ENCODE data around the gene EBF3.

Gene EBF3

GRCh38 chr10:129887381-129887905 lies 76.6 kb downstream of the EBF3 start:
- no peak overlapping the region for H2BK120ac ChIP-seq (ENCODE audit: low read depth, low read length)
- no peak overlapping the region for H3K4me3 ChIP-seq (ENCODE audit: low read length in 2 of 2)
- H3K4ac ChIP-seq (ENCODE audit: low read length) = no peak overlapping the region
- H2BK5ac ChIP-seq (ENCODE audit: low read length) = no peak overlapping the region
- no peak overlapping the region for H2BK15ac ChIP-seq (ENCODE audit: low read length)
- no peak overlapping the region for H3K27ac ChIP-seq (replicated peaks; ENCODE audit: low read length)
- no peak overlapping the region for H3K18ac ChIP-seq (ENCODE audit: low read length)
- peaks cover 2 to 17% of the 10 kb centered on the region in 2 donors for H3K4me1 ChIP-seq (ENCODE audit: control insufficient read depth in 2 of 2, insufficient read depth in 1 of 2, low read depth in 1 of 2, low read length in 2 of 2)
- H3K79me1 ChIP-seq (ENCODE audit: low read depth, low read length) = no peaks in the 10 kb centered on the region
- no peak for DNase-seq (ENCODE audit: low spot score)
- H3K9ac ChIP-seq (ENCODE audit: low read depth, low read length, poor library complexity) = no peak overlapping the region
- H3K36me3 ChIP-seq (replicated peaks in 1 of 2; ENCODE audit: control insufficient read depth in 2 of 2, insufficient read depth in 2 of 2, low read length in 2 of 2) = no peaks in the 10 kb centered on the region
- H3K4me2 ChIP-seq (ENCODE audit: insufficient read depth, low read length, poor library complexity, severe bottlenecking) = no peak overlapping the region
- H4K91ac ChIP-seq (ENCODE audit: low read depth, low read length, poor library complexity) = no peak overlapping the region
- H2AFZ ChIP-seq (ENCODE audit: low read length) = no peak overlapping the region
- WGBS, 2 donors (ENCODE audit: extremely low coverage in 2 of 2, insufficient read length in 2 of 2, insufficient replicate concordance in 1 of 2) = no CpG with 5 or more reads among the region's 13 CpGs
- H3K9me3 ChIP-seq (replicated peaks in 1 of 2; ENCODE audit: control insufficient read depth in 2 of 2, insufficient read depth in 1 of 2, low read depth in 1 of 2, low read length in 2 of 2) = no peaks in the 10 kb centered on the region
- H4K8ac ChIP-seq (ENCODE audit: low read depth, low read length) = no peak overlapping the region
- no peaks in the 10 kb centered on the region for H3K27me3 ChIP-seq (ENCODE audit: control insufficient read depth in 3 of 3, insufficient read depth in 3 of 3, low read depth in 1 of 3, low read length in 3 of 3)
- no peak overlapping the region for H2BK12ac ChIP-seq (ENCODE audit: low read length)
- no peak overlapping the region for H3K23ac ChIP-seq (ENCODE audit: low read depth, low read length, poor library complexity)
- H3K14ac ChIP-seq (ENCODE audit: low read length) = no peak overlapping the region
- H2AK5ac ChIP-seq (ENCODE audit: low read depth, low read length) = no peak overlapping the region

- DNase-seq (ENCODE audit: low spot score) = no peak
- H3K36me3 ChIP-seq (replicated peaks in 1 of 2; ENCODE audit: control insufficient read depth in 2 of 2, insufficient read depth in 2 of 2, low read length in 2 of 2) = no peaks in the 10 kb centered on the region
- no peak overlapping the region for H2BK5ac ChIP-seq (ENCODE audit: low read length)
- no peak overlapping the region for H2BK15ac ChIP-seq (ENCODE audit: low read length)
- no peak overlapping the region for H3K18ac ChIP-seq (ENCODE audit: low read length)
- H3K27ac ChIP-seq (replicated peaks; ENCODE audit: low read length) = no peak overlapping the region
- H3K79me1 ChIP-seq (ENCODE audit: low read depth, low read length) = no peaks in the 10 kb centered on the region
- H3K9me3 ChIP-seq (replicated peaks in 1 of 2; ENCODE audit: control insufficient read depth in 2 of 2, insufficient read depth in 1 of 2, low read depth in 1 of 2, low read length in 2 of 2) = no peaks in the 10 kb centered on the region
- no peak overlapping the region for H2AK5ac ChIP-seq (ENCODE audit: low read depth, low read length)
- H3K23ac ChIP-seq (ENCODE audit: low read depth, low read length, poor library complexity) = no peak overlapping the region
- no peak overlapping the region for H4K8ac ChIP-seq (ENCODE audit: low read depth, low read length)
- H3K4me1 ChIP-seq (ENCODE audit: control insufficient read depth in 2 of 2, insufficient read depth in 1 of 2, low read depth in 1 of 2, low read length in 2 of 2) = peaks cover 2 to 17% of the 10 kb centered on the region in 2 donors
- no peak overlapping the region for H4K91ac ChIP-seq (ENCODE audit: low read depth, low read length, poor library complexity)
- H3K9ac ChIP-seq (ENCODE audit: low read depth, low read length, poor library complexity) = no peak overlapping the region
- H3K4me2 ChIP-seq (ENCODE audit: insufficient read depth, low read length, poor library complexity, severe bottlenecking) = no peak overlapping the region
- H3K14ac ChIP-seq (ENCODE audit: low read length) = no peak overlapping the region
- H3K4me3 ChIP-seq (ENCODE audit: low read length in 2 of 2) = no peak overlapping the region
- no peaks in the 10 kb centered on the region for H3K27me3 ChIP-seq (ENCODE audit: control insufficient read depth in 3 of 3, insufficient read depth in 3 of 3, low read depth in 1 of 3, low read length in 3 of 3)
- no peak overlapping the region for H2AFZ ChIP-seq (ENCODE audit: low read length)
- no CpG with 5 or more reads among the region's 9 CpGs for WGBS, 2 donors (ENCODE audit: extremely low coverage in 2 of 2, insufficient read length in 2 of 2, insufficient replicate concordance in 1 of 2)
- H3K4ac ChIP-seq (ENCODE audit: low read length) = no peak overlapping the region
- peak overlapping the region; percentile 5 for H2BK120ac ChIP-seq (ENCODE audit: low read depth, low read length)
- no peak overlapping the region for H2BK12ac ChIP-seq (ENCODE audit: low read length)
Measured at GRCh38 chr10:129886263-129886662, 77.8 kb downstream of the EBF3 start.

DNA sequence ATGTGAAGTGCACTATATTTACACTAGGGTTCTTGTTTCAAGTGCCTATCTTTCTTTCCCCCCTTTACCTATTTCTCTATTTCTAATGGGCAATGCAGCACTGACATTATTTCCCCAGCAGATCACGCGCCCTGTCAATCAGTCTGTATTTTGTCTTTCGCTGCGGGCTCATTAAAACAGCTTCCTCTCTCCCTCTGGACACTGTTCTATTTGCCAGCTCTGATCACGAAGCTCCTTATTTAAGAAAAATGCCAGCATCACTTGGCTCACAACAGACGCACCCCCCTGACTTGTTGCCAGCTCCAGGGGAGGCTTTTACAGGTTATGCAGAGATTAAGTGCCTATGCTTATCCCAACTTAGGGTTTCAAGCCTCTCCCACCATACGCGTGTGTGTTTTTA lies 78.5 kb downstream of the EBF3 start:
- Histone ChIP-seq H2AK5ac (ENCODE audit: low read depth, low read length) (no peak overlapping the region), H4K91ac (ENCODE audit: low read depth, low read length, poor library complexity) (no peak overlapping the region), H3K79me1 (ENCODE audit: low read depth, low read length) (no peaks in the 10 kb centered on the region), H3K36me3 (replicated peaks in 1 of 2; ENCODE audit: control insufficient read depth in 2 of 2, insufficient read depth in 2 of 2, low read length in 2 of 2) (no peaks in the 10 kb centered on the region), H3K4me3 (ENCODE audit: low read length in 2 of 2) (no peak overlapping the region), H2AFZ (ENCODE audit: low read length) (no peak overlapping the region), H2BK15ac (ENCODE audit: low read length) (no peak overlapping the region), H3K9me3 (replicated peaks in 1 of 2; ENCODE audit: control insufficient read depth in 2 of 2, insufficient read depth in 1 of 2, low read depth in 1 of 2, low read length in 2 of 2) (no peaks in the 10 kb centered on the region), H3K27me3 (ENCODE audit: control insufficient read depth in 3 of 3, insufficient read depth in 3 of 3, low read depth in 1 of 3, low read length in 3 of 3) (no peaks in the 10 kb centered on the region), H3K4ac (ENCODE audit: low read length) (no peak overlapping the region), H2BK12ac (ENCODE audit: low read length) (no peak overlapping the region), H3K4me2 (ENCODE audit: insufficient read depth, low read length, poor library complexity, severe bottlenecking) (no peak overlapping the region), H3K4me1 (ENCODE audit: control insufficient read depth in 2 of 2, insufficient read depth in 1 of 2, low read depth in 1 of 2, low read length in 2 of 2) (peaks cover 2 to 17% of the 10 kb centered on the region in 2 donors), H3K9ac (ENCODE audit: low read depth, low read length, poor library complexity) (no peak overlapping the region), H3K14ac (ENCODE audit: low read length) (no peak overlapping the region), H4K8ac (ENCODE audit: low read depth, low read length) (no peak overlapping the region), H2BK120ac (ENCODE audit: low read depth, low read length) (no peak overlapping the region), H3K18ac (ENCODE audit: low read length) (no peak overlapping the region), H3K27ac (replicated peaks; ENCODE audit: low read length) (no peak overlapping the region), H2BK5ac (ENCODE audit: low read length) (no peak overlapping the region), H3K23ac (ENCODE audit: low read depth, low read length, poor library complexity) (no peak overlapping the region)
- no peak for DNase-seq (ENCODE audit: low spot score)
- no CpG with 5 or more reads among the region's 8 CpGs for WGBS, 2 donors (ENCODE audit: extremely low coverage in 2 of 2, insufficient read length in 2 of 2, insufficient replicate concordance in 1 of 2)

DNA sequence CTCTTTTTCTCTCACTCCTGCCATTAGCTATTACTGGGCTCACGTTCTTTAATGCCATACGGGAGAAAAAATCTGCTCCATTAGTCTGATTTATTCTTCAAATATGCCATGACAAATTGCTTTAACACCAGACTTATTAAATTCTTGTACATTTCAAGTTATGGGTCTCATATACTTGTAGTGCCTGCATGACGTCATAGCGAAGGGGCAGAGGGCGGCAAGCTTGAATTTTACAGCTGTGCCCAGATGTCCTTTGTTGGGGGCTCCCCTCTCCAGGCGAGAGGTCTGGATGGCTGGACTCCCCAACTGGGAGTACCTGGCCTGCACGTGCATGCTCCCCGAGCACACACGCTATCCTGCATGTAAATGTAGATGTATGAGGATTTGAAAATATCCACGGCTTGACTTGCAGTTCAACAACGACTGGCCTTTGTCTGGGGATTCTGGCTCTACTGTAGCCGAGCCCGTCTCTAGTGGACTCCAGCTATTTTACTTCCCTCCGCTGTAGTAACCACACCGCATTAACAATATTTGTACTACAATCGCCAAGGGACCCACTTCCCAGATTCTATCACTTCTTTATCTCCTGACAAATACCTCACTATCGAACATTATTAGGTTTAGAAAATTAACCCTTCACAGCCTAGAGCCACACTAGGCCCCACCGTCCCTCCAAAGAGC lies 79.5 kb downstream of the EBF3 start:
- H4K8ac ChIP-seq (ENCODE audit: low read depth, low read length) = no peak overlapping the region
- no peak overlapping the region for H2BK120ac ChIP-seq (ENCODE audit: low read depth, low read length)
- H2AFZ ChIP-seq (ENCODE audit: low read length) = no peak overlapping the region
- H3K27me3 ChIP-seq (ENCODE audit: control insufficient read depth in 3 of 3, insufficient read depth in 3 of 3, low read depth in 1 of 3, low read length in 3 of 3) = no peaks in the 10 kb centered on the region
- no peak overlapping the region for H3K18ac ChIP-seq (ENCODE audit: low read length)
- H2BK15ac ChIP-seq (ENCODE audit: low read length) = no peak overlapping the region
- no peak overlapping the region for H3K23ac ChIP-seq (ENCODE audit: low read depth, low read length, poor library complexity)
- DNase-seq (ENCODE audit: low spot score) = no peak
- WGBS, 2 donors (ENCODE audit: extremely low coverage in 2 of 2, insufficient read length in 2 of 2, insufficient replicate concordance in 1 of 2) = no CpG with 5 or more reads among the region's 18 CpGs
- peaks cover 2 to 21% of the 10 kb centered on the region in 2 donors for H3K4me1 ChIP-seq (ENCODE audit: control insufficient read depth in 2 of 2, insufficient read depth in 1 of 2, low read depth in 1 of 2, low read length in 2 of 2)
- H3K4me3 ChIP-seq (ENCODE audit: low read length in 2 of 2) = no peak overlapping the region
- no peaks in the 10 kb centered on the region for H3K79me1 ChIP-seq (ENCODE audit: low read depth, low read length)
- no peaks in the 10 kb centered on the region for H3K36me3 ChIP-seq (replicated peaks in 1 of 2; ENCODE audit: control insufficient read depth in 2 of 2, insufficient read depth in 2 of 2, low read length in 2 of 2)
- no peak overlapping the region for H4K91ac ChIP-seq (ENCODE audit: low read depth, low read length, poor library complexity)
- H2AK5ac ChIP-seq (ENCODE audit: low read depth, low read length) = no peak overlapping the region
- H3K9ac ChIP-seq (ENCODE audit: low read depth, low read length, poor library complexity) = no peak overlapping the region
- H3K4ac ChIP-seq (ENCODE audit: low read length) = no peak overlapping the region
- H3K9me3 ChIP-seq (replicated peaks in 1 of 2; ENCODE audit: control insufficient read depth in 2 of 2, insufficient read depth in 1 of 2, low read depth in 1 of 2, low read length in 2 of 2) = peaks cover 0 to 2% of the 10 kb centered on the region in 2 donors
- no peak overlapping the region for H3K27ac ChIP-seq (replicated peaks; ENCODE audit: low read length)
- H3K14ac ChIP-seq (ENCODE audit: low read length) = no peak overlapping the region
- no peak overlapping the region for H3K4me2 ChIP-seq (ENCODE audit: insufficient read depth, low read length, poor library complexity, severe bottlenecking)
- no peak overlapping the region for H2BK5ac ChIP-seq (ENCODE audit: low read length)
- no peak overlapping the region for H2BK12ac ChIP-seq (ENCODE audit: low read length)

Data from neuronal stem cell (in vitro differentiated cells).